Activated T-helper 9 cell treated with anti-CD3 and anti-CD28 coated beads, Interleukin-2, amount 50 U/mL, for 16 hours (primary cell): ENCODE data around the gene BDKRB1.

Experiments
- DNase-seq: peaks from one replicate; pipeline ENCODE4 v3.0.0-alpha.2; 2020; ENCODE audit warnings: low read depth

The BDKRB1 gene

DNA sequence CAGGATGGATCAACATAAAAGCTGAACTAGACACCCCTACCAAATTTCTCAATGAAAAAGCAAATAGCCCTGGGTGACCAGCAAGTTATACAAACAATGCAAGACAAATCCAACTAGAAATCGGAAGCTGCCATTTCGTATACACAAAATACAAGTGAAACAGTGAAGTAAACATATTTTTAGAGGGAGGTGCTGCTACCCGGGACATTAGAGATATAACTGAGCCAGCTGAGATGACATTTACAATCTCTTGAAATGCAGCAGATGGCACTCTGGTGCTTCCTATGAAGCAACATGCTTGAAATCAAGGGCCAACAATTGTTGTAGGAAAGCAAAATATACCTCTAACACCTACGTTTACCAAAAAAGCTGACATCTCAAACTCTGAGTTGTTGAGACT is 25.5 kb downstream of the BDKRB1 start:
- DNase-seq, result no peak

DNA sequence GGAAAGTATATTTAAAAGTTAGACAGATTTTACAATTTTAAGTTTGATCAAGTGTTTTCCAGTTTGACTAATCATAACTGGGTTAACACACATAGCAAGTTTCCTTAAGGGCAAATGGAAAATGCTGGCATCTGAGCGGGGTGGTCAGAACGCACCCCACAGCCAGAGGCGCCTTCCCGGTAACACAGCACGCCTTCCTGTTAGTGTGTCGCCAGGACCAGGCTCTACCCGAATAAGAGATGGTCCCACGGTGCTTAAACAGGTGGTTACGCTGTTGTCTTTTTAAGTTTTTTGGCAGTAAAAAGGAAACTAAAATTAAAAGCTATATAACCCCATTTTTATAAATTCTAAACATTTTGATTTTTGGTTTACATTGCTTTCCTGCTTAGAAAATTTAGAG is 28.0 kb downstream of the BDKRB1 start:
- no peak for DNase-seq

DNA sequence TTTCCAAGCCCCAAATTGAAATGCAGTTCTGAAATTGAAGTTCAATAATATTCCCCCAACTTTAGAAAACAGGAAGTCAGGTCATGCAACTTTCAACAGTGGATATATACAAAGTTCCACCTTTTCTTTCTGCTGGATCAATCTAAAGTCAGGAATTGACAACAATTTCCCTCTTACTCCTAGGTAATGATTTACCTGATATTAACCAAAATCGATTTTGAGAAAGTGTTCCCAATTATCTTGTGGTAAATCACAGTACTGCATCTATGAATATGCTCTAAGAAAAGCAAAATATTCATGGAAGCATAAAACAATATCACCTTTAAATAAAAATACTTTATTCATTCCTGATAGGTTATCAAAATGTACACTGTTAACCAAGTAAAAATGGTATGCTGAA is 28.4 kb downstream of the BDKRB1 start:
- DNase-seq, result no peak

DNA sequence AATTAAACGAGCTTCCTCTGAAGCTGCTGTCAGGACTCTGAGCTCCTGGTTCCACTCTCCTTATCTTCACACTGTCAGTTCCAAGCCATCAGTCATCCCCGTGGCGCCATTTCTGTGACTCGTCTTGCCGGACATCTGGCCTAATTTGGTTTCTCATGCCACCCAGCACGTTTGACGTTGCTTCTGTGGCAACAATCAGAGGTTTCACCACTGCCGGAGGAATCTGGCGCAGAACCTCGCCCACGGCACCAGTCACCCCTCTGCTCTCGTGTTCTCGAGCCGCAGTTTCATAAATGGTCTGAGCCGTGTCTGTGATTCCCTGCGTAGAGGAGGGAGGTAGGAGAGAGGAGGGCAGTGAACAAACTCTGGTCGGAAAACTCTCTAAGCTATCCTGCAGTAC is 29.7 kb downstream of the BDKRB1 start:
- DNase-seq, result no peak

DNA sequence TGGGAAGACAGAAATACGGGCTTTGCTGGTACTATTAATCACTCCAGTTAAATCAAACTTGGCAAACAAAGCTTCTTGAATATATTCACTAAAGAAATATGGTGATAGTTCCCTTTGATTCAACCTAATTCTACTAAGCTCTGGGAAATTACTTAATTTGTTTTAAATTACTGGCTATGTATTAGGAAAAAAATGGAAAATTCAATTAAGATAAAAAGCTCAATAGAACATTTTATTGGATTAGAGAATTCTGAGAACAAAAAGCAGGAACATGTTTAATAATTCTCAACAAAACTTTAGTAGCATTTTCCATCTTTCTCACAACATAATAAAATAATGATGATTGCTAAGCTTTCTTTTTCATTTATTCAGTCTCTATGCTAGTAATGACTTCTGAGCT is 30.2 kb downstream of the BDKRB1 start:
- no peak for DNase-seq

DNA sequence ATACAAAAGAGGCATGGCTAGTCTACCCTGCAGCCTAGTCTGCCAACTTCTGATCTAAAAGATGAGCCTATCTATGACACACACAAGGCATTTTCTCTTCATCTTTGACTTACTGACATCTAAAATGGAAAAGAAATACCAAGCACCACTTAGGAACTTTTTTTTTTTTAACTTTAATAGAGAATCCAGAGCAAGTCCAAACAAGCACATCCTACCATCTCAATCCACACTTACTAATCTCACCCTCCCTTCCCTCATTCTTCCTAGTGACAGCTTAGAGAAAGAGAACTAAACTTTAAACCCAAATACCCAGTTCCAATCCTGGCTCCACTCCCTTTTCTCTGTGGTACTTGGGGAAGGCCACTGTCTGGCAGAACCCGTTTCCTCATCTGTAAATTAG is 31.8 kb downstream of the BDKRB1 start:
- DNase-seq, result no peak

DNA sequence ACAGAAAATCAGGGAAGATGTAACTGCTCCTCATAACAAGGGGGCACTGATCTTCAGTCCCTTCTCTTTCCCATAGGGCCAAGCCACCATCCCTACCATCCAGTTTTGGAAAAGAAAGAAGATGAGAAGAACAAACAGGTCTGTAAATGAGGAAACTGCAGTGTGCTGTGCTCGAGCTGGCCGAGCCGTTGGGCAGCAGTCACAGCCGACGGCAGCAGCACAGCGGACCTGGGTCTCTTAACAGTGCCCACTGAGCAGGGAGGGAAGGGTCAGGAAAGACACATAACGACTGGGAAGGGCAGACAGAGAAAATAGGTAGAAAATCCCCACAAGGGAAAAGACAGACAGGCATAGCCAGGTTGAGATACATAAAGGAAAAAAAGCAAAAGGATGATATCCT is 38.2 kb downstream of the BDKRB1 start:
- no peak for DNase-seq

DNA sequence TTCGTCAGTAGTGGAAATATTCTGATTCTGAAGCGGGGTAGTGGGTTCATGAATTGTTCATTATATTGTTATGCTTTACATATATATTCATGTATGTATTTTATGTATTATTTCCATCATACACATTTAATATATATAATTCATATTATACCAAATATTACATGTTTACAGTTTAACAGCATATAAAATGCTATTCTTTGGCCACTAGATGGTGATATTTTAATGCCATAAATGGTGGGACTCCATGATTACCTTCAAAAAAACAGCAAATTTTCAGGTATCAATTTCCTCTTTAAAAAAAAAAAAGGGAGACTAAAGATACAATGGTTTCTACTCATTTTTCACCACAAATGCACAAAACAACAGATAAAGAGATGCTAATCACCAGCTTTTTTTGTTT is 41.0 kb downstream of the BDKRB1 start:
- no peak for DNase-seq

DNA sequence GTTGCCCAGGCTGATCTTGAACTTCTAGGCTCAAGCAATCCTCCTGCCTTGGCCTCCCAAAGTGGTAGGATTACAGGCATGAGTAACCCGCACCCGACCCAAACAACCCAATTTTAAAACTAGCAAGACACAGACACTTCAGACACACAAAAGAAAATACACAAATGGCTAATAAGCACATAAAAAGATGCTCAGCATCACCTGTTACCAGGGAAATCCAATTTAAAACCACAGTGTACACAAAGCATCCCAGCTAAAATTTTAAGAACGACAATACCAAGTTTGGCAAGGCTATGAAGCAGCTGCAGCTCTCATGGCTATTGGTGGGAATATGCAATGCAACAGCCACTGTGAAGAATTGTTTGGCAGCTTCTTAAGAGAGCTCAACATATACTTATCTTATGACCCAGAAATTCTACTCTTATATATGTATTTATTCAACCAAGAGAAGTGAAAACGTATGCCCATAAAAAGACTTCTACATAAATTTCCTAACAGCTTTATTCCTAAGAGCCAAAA is 42.0 kb downstream of the BDKRB1 start:
- DNase-seq, result no peak

DNA sequence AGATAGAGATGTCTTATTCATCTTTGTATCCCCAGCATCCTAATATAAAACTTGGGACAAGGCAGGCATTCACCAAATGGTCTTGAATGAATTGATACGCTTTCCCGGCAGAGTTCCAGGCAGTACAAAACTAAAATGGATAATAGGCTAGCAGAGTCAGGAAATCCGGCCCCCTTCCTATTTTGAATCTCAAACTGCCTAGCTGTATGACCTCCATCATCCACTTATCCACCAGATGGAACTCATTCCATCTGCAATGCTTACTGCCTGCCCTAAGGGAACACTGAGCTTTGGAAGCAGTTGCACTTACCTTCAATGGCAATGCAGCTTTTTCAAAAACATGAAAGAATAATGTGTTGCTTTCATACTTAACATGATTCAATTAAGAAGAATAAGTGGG is 43.4 kb downstream of the BDKRB1 start:
- no peak for DNase-seq

DNA sequence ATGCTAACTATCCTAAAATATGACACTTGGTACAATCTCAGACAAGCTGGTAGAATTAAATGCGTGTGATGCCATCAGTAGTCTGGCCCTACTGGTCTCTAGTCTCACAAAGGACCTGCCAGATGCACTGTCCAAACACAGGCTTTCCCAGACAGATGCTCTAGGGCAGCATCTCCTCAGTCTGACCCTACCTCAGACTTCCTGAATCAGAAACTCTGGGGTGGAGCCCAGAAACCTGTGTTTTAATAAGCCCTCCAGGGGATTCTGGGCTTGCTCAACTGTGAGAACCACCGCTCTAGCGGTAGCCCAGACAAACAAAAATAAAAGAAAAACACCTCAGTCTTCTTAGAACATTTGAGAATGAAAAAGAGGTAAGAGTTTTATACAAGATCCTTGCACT is 48.0 kb downstream of the BDKRB1 start:
- no peak for DNase-seq

DNA sequence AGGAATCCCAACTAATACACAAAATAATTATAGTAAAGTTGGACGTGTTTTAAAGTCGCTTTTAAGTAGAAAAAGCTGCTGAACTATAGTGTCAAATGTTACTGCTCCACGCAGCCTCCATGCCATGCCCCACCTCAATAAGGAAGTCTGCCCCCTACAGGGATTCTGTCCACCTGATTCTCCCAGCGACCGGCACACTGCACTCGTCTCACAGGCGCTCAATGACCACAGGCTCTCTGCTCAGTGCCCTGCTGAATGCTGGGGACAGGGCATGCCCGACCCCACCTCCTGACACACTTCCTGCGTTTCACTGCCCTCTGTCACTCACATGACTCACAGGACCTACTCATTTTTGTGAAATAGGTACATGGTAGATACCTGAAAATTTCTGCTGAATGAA is 48.9 kb downstream of the BDKRB1 start:
- no peak for DNase-seq

DNA sequence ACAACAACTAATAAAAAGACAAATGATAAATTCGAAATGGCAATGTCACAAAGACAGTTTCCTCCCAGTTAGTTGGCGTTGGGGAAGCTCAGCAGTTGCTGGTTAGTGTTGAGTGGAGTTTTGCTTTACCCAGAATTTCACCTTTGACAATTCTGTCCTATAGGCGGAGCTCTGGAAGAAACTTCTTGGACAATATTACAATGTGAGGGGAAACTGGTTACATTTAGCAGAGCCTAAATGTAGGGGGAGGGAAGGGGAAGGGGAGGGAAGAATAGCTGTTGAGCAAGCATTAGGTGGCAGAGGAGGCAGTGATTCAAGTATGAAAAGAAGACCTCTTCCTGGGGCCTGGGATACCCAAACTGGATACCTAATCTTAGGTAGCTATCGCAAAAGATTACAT is 51.4 kb downstream of the BDKRB1 start:
- DNase-seq, result no peak

DNA sequence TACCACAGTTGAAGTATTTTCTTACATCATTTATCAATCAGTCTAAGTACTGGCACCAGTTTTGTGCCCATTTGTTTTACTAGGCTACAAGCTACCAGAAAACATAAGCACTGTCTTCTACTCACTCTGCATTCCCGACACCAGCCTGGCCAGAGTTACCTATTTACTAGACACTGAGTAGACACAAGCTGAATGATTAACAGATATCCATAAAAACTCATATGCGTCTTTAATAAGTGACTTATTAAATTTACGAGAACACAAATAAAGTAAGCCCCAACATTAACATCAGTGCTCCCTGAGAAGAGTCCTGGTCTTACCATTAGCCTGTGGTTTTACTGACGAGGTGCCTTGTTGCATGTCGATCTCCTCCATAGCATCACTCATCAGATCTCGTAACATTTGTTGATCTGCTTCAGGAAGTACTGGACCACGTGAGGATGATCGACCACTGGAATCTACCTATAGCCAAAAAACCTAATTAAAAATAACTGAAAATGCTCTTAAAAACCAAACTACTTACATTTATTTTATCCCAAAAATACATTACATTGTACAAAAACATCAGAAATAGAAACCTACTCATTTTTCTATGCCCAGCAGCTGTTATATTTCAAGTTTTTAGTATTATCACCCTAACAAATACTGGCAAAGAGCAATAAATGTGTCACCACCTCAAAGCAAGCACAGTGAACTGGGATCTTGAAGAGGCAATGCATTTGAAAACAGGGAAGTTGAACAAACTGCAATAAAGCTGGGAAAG is 53.3 kb downstream of the BDKRB1 start:
- no peak for DNase-seq

DNA sequence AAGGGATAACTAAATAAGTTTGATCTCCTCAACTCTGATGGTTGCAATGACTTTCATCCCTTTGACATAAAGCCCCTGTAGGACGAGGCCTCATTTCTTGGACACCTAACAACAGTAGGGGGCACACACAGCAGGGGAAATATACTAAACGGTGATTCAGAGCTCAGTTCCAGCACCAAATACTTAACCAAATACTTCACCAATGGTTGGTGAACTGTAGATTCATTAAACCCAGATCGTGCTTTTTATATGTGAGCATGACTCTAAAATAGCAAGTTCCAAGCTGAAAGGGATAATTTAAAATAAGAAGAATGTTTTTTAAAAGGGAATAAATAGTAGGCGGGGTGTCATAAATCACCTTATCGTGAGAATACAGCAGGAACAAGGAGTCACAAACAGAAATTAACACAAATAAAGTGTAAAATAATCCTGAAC is 53.9 kb downstream of the BDKRB1 start:
- DNase-seq, result no peak

DNA sequence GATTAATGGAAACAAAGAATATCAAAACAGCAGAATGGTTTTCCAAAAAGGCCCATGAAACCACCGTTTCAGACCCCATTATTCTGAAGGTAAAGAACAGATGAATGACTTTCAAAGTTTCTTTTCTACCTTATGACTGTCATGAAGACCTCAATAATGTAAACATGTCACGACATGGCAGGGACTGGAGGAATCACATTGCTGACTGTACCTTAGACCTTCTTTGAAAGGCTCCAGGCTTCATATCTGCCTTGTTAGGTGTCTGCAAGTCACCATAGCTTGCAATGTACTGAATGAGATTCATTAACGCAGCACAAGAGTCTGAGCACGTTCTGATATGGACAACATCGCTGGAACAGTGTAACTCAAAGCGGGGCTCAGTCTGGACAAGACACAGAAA is 54.9 kb downstream of the BDKRB1 start:
- no peak for DNase-seq
